Psoas muscle (tissue), 8 donors: Measurements from ENCODE around the gene SCAPER. TPM values are rescaled to one million over a fixed set of nuclear protein-coding genes. Genes with fewer than 3 reads are reported as not detected.

Source experiments
- ATAC-seq, 4 donors: fragments of 200-7000 bp; cut with Tn5 transposase; one replicate each; pipeline ENCODE4 v1.9.1; 2020; ENCODE audit warnings: moderate library complexity in 3 of 4, mild to moderate bottlenecking in 2 of 4
- DNase-seq, 2 donors: peaks; one replicate each; pipeline ENCODE4 v3.0.0-alpha.2; 2020
- H3K27ac ChIP-seq: fragments of 200-600 bp; one replicate; pipeline ENCODE4 v1.8.0; 2022
- H3K27me3 ChIP-seq, 3 donors: fragments of 200-600 bp in 1 of 3; one replicate each; pipeline versions ENCODE4 v1.6.1 to v1.8.0; 2013 to 2022; ENCODE audit warnings: low read length in 2 of 3, mild to moderate bottlenecking in 2 of 3, moderate library complexity in 1 of 3; ENCODE audit not compliant: insufficient read depth in 3 of 3
- H3K36me3 ChIP-seq, 2 donors: fragments of 200-600 bp in 1 of 2; one replicate each; pipeline versions ENCODE4 v1.6.1 to v1.8.0; 2013 to 2022; ENCODE audit warnings: low read depth in 1 of 2, mild to moderate bottlenecking in 1 of 2, moderate library complexity in 1 of 2; ENCODE audit not compliant: insufficient read depth in 1 of 2
- H3K4me1 ChIP-seq: fragments of 200-600 bp; one replicate; pipeline ENCODE4 v1.8.0; 2022
- H3K4me3 ChIP-seq: fragments of 200-600 bp; one replicate; pipeline ENCODE4 v1.8.0; 2022; ENCODE audit warnings: mild to moderate bottlenecking
- H3K9me3 ChIP-seq: fragments of 200-600 bp; one replicate; pipeline ENCODE4 v1.8.0; 2022
- CTCF ChIP-seq: fragments of 200-600 bp; IDR thresholded peaks from one replicate; pipeline ENCODE4 v1.8.0; 2022; ENCODE audit warnings: antibody characterized with exemption
- WGBS, 3 donors: extraction: QIAGEN DNeasy Blood & Tissue Kit; methylation state at CpG; one replicate each; pipeline versions ENCODE4 v1.1.6 to v1.1.7; 2013; 5-methylcytosine and 5-hydroxymethylcytosine counted together
- intact Hi-C, 2 donors: fragments of 100-400 bp; cut with DNase I; formaldehyde crosslinking; loops; one replicate each; pipeline versions ENCODE4 v1.11.0 to v1.14.2; 2022
- polyA plus RNA-seq, 3 donors: library from polyadenylated mRNA; stranded (reverse); fragments of 200-250 nt; gene quantifications; one replicate each; pipeline ENCODE4 v1.2.3, GENCODE V29; 2013
- total RNA-seq, 4 donors: library from RNA; stranded (reverse); fragmentation: NEBNext Ultra II Directional in 2 of 4; extraction: Animal tissue kit (Norgen Biotek cat#: 25700) in 2 of 4; gene quantifications; one replicate each; pipeline versions ENCODE4 v1.2.1 to v1.2.4, GENCODE V29; 2021 to 2023
- donor health status: healthy with polysubstance abuse.
- donor health status: DM: no; HTN: no; CAD: no; lungs with moderate emphysema.
- donor health status: Bipolar disorder and iron deficiency.
- donor health status: healthy.
- donor health status: DM: yes; HTN: yes; CAD: no.
- donor health status: DM: no; HTN: no; CAD: no.
- donor health status: DM: no; HTN: no; CAD: no.
- donor health status: DM: yes; HTN: yes; CAD: no.

The SCAPER gene
- total and polyA plus RNA-seq, 7 donors: 4.1 to 28.7 (median 20.0) TPM

- no peaks in the 10 kb centered on the region for H3K4me1 ChIP-seq
- DNase-seq: no peak
- ATAC-seq: no peak
- no peaks in the 10 kb centered on the region for H3K9me3 ChIP-seq
- WGBS, 3 donors: 78 to 97% (median 97%) methylated on average over 2 of the region's 2 CpGs
- intact Hi-C loops: no loop called here
- H3K27me3 ChIP-seq: no peaks in the 10 kb centered on the region
- TF ChIP-seq CTCF: no peak
- no peaks in the 10 kb centered on the region for H3K36me3 ChIP-seq
- no peak overlapping the region for H3K4me3 ChIP-seq
- no peak overlapping the region for H3K27ac ChIP-seq
Measured at GRCh38 chr15:76426941-76427340, 478.2 kb downstream of the SCAPER start.

GRCh38 chr15:76418352-76419140 lies 486.6 kb downstream of the SCAPER start:
- DNase-seq (no peak), ATAC-seq (no peak)
- Histone ChIP-seq H3K4me3 (no peak overlapping the region), H3K27ac (no peak overlapping the region), H3K36me3 (no peaks in the 10 kb centered on the region), H3K27me3 (no peaks in the 10 kb centered on the region), H3K9me3 (no peaks in the 10 kb centered on the region), H3K4me1 (no peaks in the 10 kb centered on the region)
- intact Hi-C loops: no loop called here
- 87 to 96% (median 93%) methylated on average over 2 of the region's 2 CpGs for WGBS, 3 donors
- TF ChIP-seq CTCF: no peak

- intact Hi-C loops: no loop called here
- no peak for DNase-seq
- H3K27ac ChIP-seq: no peak overlapping the region
- no peaks in the 10 kb centered on the region for H3K9me3 ChIP-seq
- H3K27me3 ChIP-seq: no peaks in the 10 kb centered on the region
- H3K36me3 ChIP-seq: peaks cover 0 to 14% of the 10 kb centered on the region in 2 donors
- ATAC-seq: peak; percentile 94 to 99 (median 97)
- TF ChIP-seq CTCF: no peak
- no peak overlapping the region for H3K4me3 ChIP-seq
- WGBS, 3 donors: 29 to 54% (median 35%) methylated on average over 1 of the region's 1 CpG
- H3K4me1 ChIP-seq: peaks cover 13% of the 10 kb centered on the region
Measured at GRCh38 chr15:76401285-76401684, 503.9 kb downstream of the SCAPER start.

- Histone ChIP-seq H3K27ac (no peak overlapping the region), H3K36me3 (peaks cover 0 to 11% of the 10 kb centered on the region in 2 donors), H3K4me3 (no peak overlapping the region), H3K4me1 (peaks cover 13% of the 10 kb centered on the region), H3K9me3 (no peaks in the 10 kb centered on the region), H3K27me3 (no peaks in the 10 kb centered on the region)
- ATAC-seq (no peak), DNase-seq (no peak)
- WGBS, 3 donors: 95 to 100% (median 100%) methylated on average over 1 of the region's 1 CpG
- intact Hi-C loops: no loop called here
- TF ChIP-seq CTCF: no peak
Measured at GRCh38 chr15:76398317-76399104, 506.6 kb downstream of the SCAPER start.
